ENCODE measurements around the gene BLOC1S1.
"Not testable (repeated sequence)": the region's sequence is repeated elsewhere in the genome, so short reads cannot be mapped to it uniquely, and the experiment has no call there.

Gene BLOC1S1

DNA sequence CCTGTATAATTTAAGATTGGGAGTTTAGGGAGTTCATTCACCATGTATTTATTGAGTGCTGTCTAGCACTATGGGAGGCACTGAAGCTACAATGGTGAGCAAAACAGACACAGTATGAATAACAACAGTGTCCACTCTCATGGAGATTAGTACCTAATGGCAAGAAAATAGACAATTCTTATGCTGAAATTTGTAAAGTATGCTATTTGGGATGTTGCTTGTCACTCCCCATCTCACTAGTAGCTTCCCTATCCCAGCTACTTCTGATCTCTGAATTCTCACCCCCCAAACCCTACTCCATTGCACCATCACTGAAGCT is 31.0 kb downstream of the BLOC1S1 start:
- H3K4me3 ChIP-seq (replicated peaks in 1 of 2; ENCODE audit: low read depth in 2 of 2, low read length in 2 of 2), result no peak overlapping the region
- TF ChIP-seq, protein P1, sequence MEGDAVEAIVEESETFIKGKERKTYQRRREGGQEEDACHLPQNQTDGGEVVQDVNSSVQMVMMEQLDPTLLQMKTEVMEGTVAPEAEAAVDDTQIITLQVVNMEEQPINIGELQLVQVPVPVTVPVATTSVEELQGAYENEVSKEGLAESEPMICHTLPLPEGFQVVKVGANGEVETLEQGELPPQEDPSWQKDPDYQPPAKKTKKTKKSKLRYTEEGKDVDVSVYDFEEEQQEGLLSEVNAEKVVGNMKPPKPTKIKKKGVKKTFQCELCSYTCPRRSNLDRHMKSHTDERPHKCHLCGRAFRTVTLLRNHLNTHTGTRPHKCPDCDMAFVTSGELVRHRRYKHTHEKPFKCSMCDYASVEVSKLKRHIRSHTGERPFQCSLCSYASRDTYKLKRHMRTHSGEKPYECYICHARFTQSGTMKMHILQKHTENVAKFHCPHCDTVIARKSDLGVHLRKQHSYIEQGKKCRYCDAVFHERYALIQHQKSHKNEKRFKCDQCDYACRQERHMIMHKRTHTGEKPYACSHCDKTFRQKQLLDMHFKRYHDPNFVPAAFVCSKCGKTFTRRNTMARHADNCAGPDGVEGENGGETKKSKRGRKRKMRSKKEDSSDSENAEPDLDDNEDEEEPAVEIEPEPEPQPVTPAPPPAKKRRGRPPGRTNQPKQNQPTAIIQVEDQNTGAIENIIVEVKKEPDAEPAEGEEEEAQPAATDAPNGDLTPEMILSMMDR (IDR thresholded peaks at IDR 0.05; ENCODE audit: low read depth, low read length), result no peak
- no peak for DNase-seq (ENCODE audit: low read depth in 2 of 2)

GRCh38 chr12:55748230-55748993 is 32.6 kb downstream of the BLOC1S1 start:
- TF ChIP-seq, protein P1 (IDR thresholded peaks at IDR 0.05; ENCODE audit: low read depth, low read length), result no peak
- no peak overlapping the region for H3K4me3 ChIP-seq (replicated peaks in 1 of 2; ENCODE audit: low read depth in 2 of 2, low read length in 2 of 2)
- DNase-seq (ENCODE audit: low read depth in 2 of 2), result no peak

- TF ChIP-seq, protein P1 (IDR thresholded peaks at IDR 0.05; ENCODE audit: low read depth, low read length), result no peak
- no peak for DNase-seq (ENCODE audit: low read depth in 2 of 2)
- H3K4me3 ChIP-seq (replicated peaks in 1 of 2; ENCODE audit: low read depth in 2 of 2, low read length in 2 of 2), result no peak overlapping the region
Observed at GRCh38 chr12:55755246-55755645, 39.4 kb downstream of the BLOC1S1 start.

DNA sequence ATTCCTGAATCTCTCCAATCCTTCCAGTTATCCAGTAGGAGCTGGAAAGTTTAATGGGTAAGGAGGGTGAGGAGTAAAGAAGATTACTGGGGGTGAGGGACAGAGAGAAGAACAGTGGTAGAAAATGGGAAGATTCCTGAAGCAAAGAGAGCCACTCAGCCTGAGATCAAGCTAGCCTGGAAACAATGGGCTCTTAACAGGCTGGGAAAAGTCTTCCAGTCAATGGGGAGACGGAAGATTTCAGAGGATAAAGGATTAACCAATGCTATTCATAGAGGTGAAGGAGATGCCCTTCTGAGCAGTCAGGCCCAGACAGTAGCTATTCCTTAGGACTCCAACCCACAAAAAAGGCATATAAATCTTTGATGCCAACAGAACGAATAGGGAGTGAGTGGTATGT is 41.9 kb downstream of the BLOC1S1 start:
- DNase-seq (ENCODE audit: low read depth in 2 of 2), result no peak
- no peak overlapping the region for H3K4me3 ChIP-seq (replicated peaks in 1 of 2; ENCODE audit: low read depth in 2 of 2, low read length in 2 of 2)
- TF ChIP-seq, protein P1 (IDR thresholded peaks at IDR 0.05; ENCODE audit: low read depth, low read length), result no peak

- H3K4me3 ChIP-seq (replicated peaks in 1 of 2; ENCODE audit: low read depth in 2 of 2, low read length in 2 of 2); DNase-seq (ENCODE audit: low read depth in 2 of 2): not testable (repeated sequence)
Observed at GRCh38 chr12:55758575-55758974, 42.7 kb downstream of the BLOC1S1 start.

- DNase-seq (ENCODE audit: low read depth in 2 of 2), result no peak
- TF ChIP-seq, protein P1 (IDR thresholded peaks at IDR 0.05; ENCODE audit: low read depth, low read length), result no peak
- H3K4me3 ChIP-seq (replicated peaks in 1 of 2; ENCODE audit: low read depth in 2 of 2, low read length in 2 of 2), result no peak overlapping the region
Observed at GRCh38 chr12:55760663-55761062, 44.8 kb downstream of the BLOC1S1 start.

GRCh38 chr12:55762646-55763045 is 46.8 kb downstream of the BLOC1S1 start:
- H3K4me3 ChIP-seq (replicated peaks in 1 of 2; ENCODE audit: low read depth in 2 of 2, low read length in 2 of 2), result no peak overlapping the region
- TF ChIP-seq, protein P1 (IDR thresholded peaks at IDR 0.05; ENCODE audit: low read depth, low read length), result no peak
- no peak for DNase-seq (ENCODE audit: low read depth in 2 of 2)
